ENCODE data around the gene EFNA4. TPM values are rescaled to one million over a fixed set of nuclear protein-coding genes. Genes with fewer than 3 reads are reported as not detected.

EFNA4 gene
- total RNA-seq, 3 donors from 2014 or later (not counting 1 experiment from before 2014, with no cell fraction given), result 4.6 to 6.8 (median 5.5) TPM

DNA sequence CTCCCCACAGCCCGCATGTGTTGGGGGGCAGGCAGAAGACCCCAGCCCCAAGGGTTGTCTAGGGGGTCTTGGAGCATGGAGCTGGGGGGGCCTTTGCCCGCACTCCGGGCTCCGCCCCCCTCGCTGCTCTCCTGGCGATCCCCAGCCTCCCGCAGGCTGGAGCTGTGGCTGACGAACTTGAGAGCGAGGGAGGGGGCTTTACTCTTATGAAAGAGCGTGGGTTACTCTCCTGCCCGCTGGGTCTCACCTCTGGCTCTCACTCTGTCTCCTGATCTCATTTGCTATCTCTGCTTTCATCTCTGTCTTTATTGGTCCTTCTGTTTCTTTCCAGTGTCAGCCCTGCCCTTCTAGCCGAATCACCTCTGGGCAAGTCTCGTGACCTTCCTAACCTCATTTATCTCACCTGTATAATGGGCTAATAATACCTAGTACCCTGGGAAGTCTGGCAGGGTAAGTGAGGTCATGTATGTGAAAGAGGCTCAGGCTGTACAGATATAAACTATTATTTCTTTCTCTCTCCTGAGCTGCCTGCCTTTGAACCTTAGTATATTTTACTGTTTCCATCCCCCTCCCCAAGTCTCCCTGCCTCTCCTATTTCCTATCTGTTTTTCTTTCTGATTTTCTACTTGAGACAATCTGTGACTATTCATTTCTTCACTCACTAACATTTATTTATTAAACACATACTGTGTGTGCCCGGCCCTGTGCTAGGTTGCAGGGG lies 731 bp downstream of the EFNA4 start:
- peak overlapping the region; percentile 27 to 80 for H3K27ac Mint-ChIP-seq
- Histone ChIP-seq H3K9me3 (ENCODE audit: control insufficient read depth, insufficient read depth, low read length) (no peaks in the 10 kb centered on the region), H3K36me3 (ENCODE audit: control insufficient read depth, insufficient read depth, low read length) (peaks cover 2% of the 10 kb centered on the region), H3K27me3 (ENCODE audit: control insufficient read depth, insufficient read depth, low read length) (no peaks in the 10 kb centered on the region), H3K4me3 (ENCODE audit: low read length) (peak overlapping the region; percentile 57), H3K27ac (ENCODE audit: low read length) (no peak overlapping the region), H3K4me1 (ENCODE audit: control insufficient read depth, insufficient read depth, low read length) (peaks cover 38% of the 10 kb centered on the region)
- intact Hi-C loops (cut with micrococcal nuclease), result loop anchor here (1.0 to 5.0 kb wide), 4 partner anchors 14 to 127 kb away; partner anchors contain the start of genes CKS1B, PMVK, SHC1 and ZBTB7B
- no peaks in the 10 kb centered on the region for H3K9me3 Mint-ChIP-seq
- H3K27me3 Mint-ChIP-seq (ENCODE audit: low read depth in 2 of 2), result peaks cover 0 to 2% of the 10 kb centered on the region in 2 donors
- peaks cover 19 to 45% of the 10 kb centered on the region in 2 donors for H3K4me1 Mint-ChIP-seq
- H3K36me3 Mint-ChIP-seq, result no peaks in the 10 kb centered on the region
- TF ChIP-seq, protein P1, sequence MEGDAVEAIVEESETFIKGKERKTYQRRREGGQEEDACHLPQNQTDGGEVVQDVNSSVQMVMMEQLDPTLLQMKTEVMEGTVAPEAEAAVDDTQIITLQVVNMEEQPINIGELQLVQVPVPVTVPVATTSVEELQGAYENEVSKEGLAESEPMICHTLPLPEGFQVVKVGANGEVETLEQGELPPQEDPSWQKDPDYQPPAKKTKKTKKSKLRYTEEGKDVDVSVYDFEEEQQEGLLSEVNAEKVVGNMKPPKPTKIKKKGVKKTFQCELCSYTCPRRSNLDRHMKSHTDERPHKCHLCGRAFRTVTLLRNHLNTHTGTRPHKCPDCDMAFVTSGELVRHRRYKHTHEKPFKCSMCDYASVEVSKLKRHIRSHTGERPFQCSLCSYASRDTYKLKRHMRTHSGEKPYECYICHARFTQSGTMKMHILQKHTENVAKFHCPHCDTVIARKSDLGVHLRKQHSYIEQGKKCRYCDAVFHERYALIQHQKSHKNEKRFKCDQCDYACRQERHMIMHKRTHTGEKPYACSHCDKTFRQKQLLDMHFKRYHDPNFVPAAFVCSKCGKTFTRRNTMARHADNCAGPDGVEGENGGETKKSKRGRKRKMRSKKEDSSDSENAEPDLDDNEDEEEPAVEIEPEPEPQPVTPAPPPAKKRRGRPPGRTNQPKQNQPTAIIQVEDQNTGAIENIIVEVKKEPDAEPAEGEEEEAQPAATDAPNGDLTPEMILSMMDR (IDR thresholded peaks at IDR 0.05), result no peak
- ATAC-seq (peak; percentile 46 to 59 (median 47)), DNase-seq (peak in 1 of 2 donors; percentile 65)
- H3K4me3 Mint-ChIP-seq, result peak overlapping the region; percentile 89
- 2% methylated on average over 12 of the region's 14 CpGs for WGBS (ENCODE audit: insufficient coverage)

DNA sequence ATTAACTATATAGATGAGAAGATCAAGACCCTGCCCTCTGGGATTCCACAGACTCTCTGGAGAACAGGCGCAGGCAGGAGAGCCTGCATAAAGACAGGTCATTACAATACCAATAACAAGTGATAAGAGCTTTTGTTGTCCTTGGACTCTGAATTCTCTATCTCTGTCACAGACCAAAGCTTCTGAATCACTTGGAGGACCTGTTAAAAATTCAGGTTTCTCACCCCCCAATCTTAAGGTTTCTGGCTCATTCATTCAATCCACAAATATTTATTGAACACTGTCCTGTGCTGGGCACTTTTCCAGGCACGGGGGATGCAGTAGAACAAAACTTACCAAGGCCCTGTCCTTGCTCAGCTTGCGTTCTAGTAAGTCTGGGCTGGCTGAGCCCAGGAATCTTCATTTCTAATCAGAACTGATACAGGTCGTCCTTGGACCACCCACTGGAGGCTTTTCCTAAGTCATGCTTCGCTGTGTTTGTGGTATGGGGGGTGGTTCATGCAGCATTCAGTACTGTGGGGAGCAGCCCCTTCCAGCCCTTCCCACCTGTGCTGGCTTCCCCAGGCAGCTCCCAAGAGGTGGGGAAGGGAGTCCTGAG lies 1.4 kb downstream of the EFNA4 start:
- Histone ChIP-seq H3K4me1 (ENCODE audit: control insufficient read depth, insufficient read depth, low read length) (peaks cover 45% of the 10 kb centered on the region), H3K27me3 (ENCODE audit: control insufficient read depth, insufficient read depth, low read length) (no peaks in the 10 kb centered on the region), H3K36me3 (ENCODE audit: control insufficient read depth, insufficient read depth, low read length) (peaks cover 5% of the 10 kb centered on the region), H3K9me3 (ENCODE audit: control insufficient read depth, insufficient read depth, low read length) (no peaks in the 10 kb centered on the region), H3K4me3 (ENCODE audit: low read length) (no peak overlapping the region), H3K27ac (ENCODE audit: low read length) (no peak overlapping the region)
- H3K9me3 Mint-ChIP-seq, result no peaks in the 10 kb centered on the region
- H3K27me3 Mint-ChIP-seq (ENCODE audit: low read depth in 2 of 2), result peaks cover 0 to 2% of the 10 kb centered on the region in 2 donors
- WGBS (ENCODE audit: insufficient coverage), result 92% methylated on average over 5 of the region's 5 CpGs
- no peak for DNase-seq
- peak overlapping the region; percentile 27 to 80 for H3K27ac Mint-ChIP-seq
- intact Hi-C loops (cut with micrococcal nuclease), result loop anchor here (1.0 to 5.0 kb wide), 4 partner anchors 15 to 128 kb away; partner anchors contain the start of genes CKS1B, PMVK, SHC1 and ZBTB7B
- H3K4me1 Mint-ChIP-seq, result peaks cover 19 to 50% of the 10 kb centered on the region in 2 donors
- TF ChIP-seq, protein P1 (IDR thresholded peaks at IDR 0.05), result no peak
- H3K4me3 Mint-ChIP-seq, result peak overlapping the region; percentile 89
- ATAC-seq, result no peak
- H3K36me3 Mint-ChIP-seq, result no peaks in the 10 kb centered on the region

DNA sequence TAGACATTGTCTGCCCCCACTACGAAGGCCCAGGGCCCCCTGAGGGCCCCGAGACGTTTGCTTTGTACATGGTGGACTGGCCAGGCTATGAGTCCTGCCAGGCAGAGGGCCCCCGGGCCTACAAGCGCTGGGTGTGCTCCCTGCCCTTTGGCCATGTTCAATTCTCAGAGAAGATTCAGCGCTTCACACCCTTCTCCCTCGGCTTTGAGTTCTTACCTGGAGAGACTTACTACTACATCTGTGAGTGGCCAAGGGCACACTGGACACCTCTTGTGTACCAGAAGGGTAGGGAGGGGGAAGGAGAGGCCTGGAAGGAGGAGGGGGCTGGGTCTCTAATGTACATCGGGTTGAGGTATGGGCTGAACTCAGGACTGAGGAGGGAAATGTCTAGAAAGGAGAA lies 3.2 kb downstream of the EFNA4 start:
- Mint-ChIP-seq H3K9me3 (no peaks in the 10 kb centered on the region), H3K4me3 (no peak overlapping the region), H3K27me3 (ENCODE audit: low read depth in 2 of 2) (no peaks in the 10 kb centered on the region), H3K27ac (no peak overlapping the region), H3K36me3 (no peaks in the 10 kb centered on the region), H3K4me1 (peaks cover 20 to 61% of the 10 kb centered on the region in 2 donors)
- Histone ChIP-seq H3K27me3 (ENCODE audit: control insufficient read depth, insufficient read depth, low read length) (no peaks in the 10 kb centered on the region), H3K27ac (ENCODE audit: low read length) (no peak overlapping the region), H3K4me1 (ENCODE audit: control insufficient read depth, insufficient read depth, low read length) (peaks cover 56% of the 10 kb centered on the region), H3K36me3 (ENCODE audit: control insufficient read depth, insufficient read depth, low read length) (peaks cover 5% of the 10 kb centered on the region), H3K9me3 (ENCODE audit: control insufficient read depth, insufficient read depth, low read length) (no peaks in the 10 kb centered on the region), H3K4me3 (ENCODE audit: low read length) (no peak overlapping the region)
- no peak for DNase-seq
- TF ChIP-seq, protein P1 (IDR thresholded peaks at IDR 0.05), result no peak
- 95% methylated on average over 8 of the region's 8 CpGs for WGBS (ENCODE audit: insufficient coverage)
- intact Hi-C loops (cut with micrococcal nuclease), result no loop called here
- ATAC-seq, result no peak

Measured in natural killer cell (primary cell).